Activated B cell treated with CpG ODN at 0.5 μM for 24 hours (primary cell): ENCODE data around the gene PPARG. TPM values are rescaled to one million over a fixed set of nuclear protein-coding genes. Genes with fewer than 3 reads are reported as not detected.

ENCODE experiments used
- ATAC-seq: fragments of 200-7000 bp; cut with Tn5 transposase; one replicate; pipeline ENCODE4 v1.10.0; 2021; ENCODE audit warnings: low read depth, mild to moderate bottlenecking, moderate library complexity
- CTCF ChIA-PET: fragments of 350-600 bp; sonication (Branson Sonifier 250); formaldehyde crosslinking; loops from one replicate; lab custom pipeline; 2021; ENCODE audit warnings: antibody characterized with exemption; lab: Charles Lee
- POLR2A ChIA-PET: fragments of 350-600 bp; sonication (Branson Sonifier 250); formaldehyde crosslinking; loops from one replicate; lab custom pipeline; 2021; ENCODE audit warnings: antibody characterized with exemption; lab: Charles Lee
- DNase-seq: peaks from one replicate; pipeline ENCODE4 v3.0.0; 2022
- H3K27ac Mint-ChIP-seq: one replicate; pipeline ENCODE4 v1.8.0; 2020; ENCODE audit warnings: mixed read lengths
- H3K27me3 Mint-ChIP-seq: one replicate; pipeline ENCODE4 v1.8.0; 2021; ENCODE audit warnings: mixed read lengths
- H3K36me3 Mint-ChIP-seq: one replicate; pipeline ENCODE4 v1.8.0; 2021; ENCODE audit warnings: low read depth, mixed read lengths
- H3K4me1 Mint-ChIP-seq: one replicate; pipeline ENCODE4 v1.8.0; 2021; ENCODE audit warnings: mixed read lengths
- H3K4me3 Mint-ChIP-seq: one replicate; pipeline ENCODE4 v1.8.0; 2020; ENCODE audit warnings: mild to moderate bottlenecking, mixed read lengths
- H3K9me3 Mint-ChIP-seq: one replicate; pipeline ENCODE4 v1.8.0; 2020; ENCODE audit warnings: mixed read lengths
- CTCF ChIP-seq: fragments of 200-600 bp; IDR thresholded peaks from one replicate; pipeline ENCODE4 v1.8.0; 2022; ENCODE audit warnings: antibody characterized with exemption, mild to moderate bottlenecking
- intact Hi-C: fragments of 100-400 bp; cut with micrococcal nuclease; formaldehyde crosslinking; loops from one replicate; pipeline ENCODE4 v1.15.1; 2024
- total RNA-seq: library from RNA; stranded (reverse); gene quantifications from 2 replicates; pipeline ENCODE4 v1.2.3, GENCODE V29; 2022

PPARG gene
- total RNA-seq, 1 donor from 2014 or later = not detected

DNA sequence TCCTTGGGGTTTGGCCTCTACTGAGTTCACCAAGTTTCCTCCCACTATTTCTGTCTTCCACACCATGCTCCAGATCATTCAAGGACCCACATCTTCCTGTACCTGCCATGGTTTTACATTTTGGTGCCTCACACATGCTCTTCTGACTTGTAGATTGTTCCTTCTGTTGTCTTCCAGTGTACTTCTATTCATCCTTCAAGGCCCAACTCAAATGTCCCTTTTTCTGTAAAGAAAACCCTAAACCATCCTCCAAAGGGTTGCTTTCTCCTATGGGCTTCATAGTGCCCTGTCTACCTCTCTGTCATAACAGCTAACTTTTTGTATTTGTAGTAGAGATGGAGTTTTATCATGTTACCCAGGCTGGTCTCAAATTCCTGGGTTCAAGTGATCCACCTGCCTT lies 175.3 kb downstream of the PPARG start:
- intact Hi-C loops = no loop called here
- CTCF ChIA-PET = no interaction called here

GRCh38 chr3:12465151-12465835 lies 176.4 kb downstream of the PPARG start:
- CTCF ChIA-PET = no interaction called here
- H3K36me3 Mint-ChIP-seq = no peaks in the 10 kb centered on the region
- no peaks in the 10 kb centered on the region for H3K4me1 Mint-ChIP-seq
- DNase-seq (no peak), ATAC-seq (no peak)
- TF ChIP-seq CTCF = no peak
- no peaks in the 10 kb centered on the region for H3K9me3 Mint-ChIP-seq
- no peak overlapping the region for H3K27ac Mint-ChIP-seq
- no peaks in the 10 kb centered on the region for H3K27me3 Mint-ChIP-seq
- POLR2A ChIA-PET = no interaction called here
- intact Hi-C loops = no loop called here
- H3K4me3 Mint-ChIP-seq = no peak overlapping the region

More for the DNA sequence above, 175.3 kb downstream of the PPARG start:
- POLR2A ChIA-PET = no interaction called here
- Mint-ChIP-seq H3K4me1 (no peaks in the 10 kb centered on the region), H3K9me3 (no peaks in the 10 kb centered on the region), H3K27me3 (no peaks in the 10 kb centered on the region), H3K36me3 (no peaks in the 10 kb centered on the region), H3K27ac (no peak overlapping the region), H3K4me3 (no peak overlapping the region)
- ATAC-seq (no peak), DNase-seq (no peak)
- no peak for TF ChIP-seq CTCF

DNA sequence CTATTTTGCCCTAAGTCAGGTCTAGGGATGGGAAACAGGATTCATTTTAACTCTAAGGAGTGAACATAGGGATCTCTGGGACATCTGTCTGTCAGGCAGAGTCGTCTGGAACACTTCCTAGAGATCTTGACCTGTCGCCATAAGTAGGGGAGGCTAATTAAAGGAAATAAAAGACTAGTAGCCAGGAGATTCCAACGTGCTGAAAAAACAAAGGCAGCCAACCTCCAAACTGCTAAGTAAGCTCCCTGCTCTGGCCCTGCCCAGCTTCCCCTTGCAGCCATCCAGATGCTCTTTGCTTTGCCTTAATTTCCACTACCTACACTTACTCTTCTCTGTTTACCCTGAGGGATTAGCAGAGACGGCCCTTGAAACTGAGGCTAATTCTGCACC lies 177.0 kb downstream of the PPARG start:
- Mint-ChIP-seq H3K36me3 (no peaks in the 10 kb centered on the region), H3K4me3 (no peak overlapping the region), H3K27me3 (no peaks in the 10 kb centered on the region), H3K9me3 (no peaks in the 10 kb centered on the region), H3K4me1 (no peaks in the 10 kb centered on the region), H3K27ac (no peak overlapping the region)
- CTCF ChIA-PET = no interaction called here
- POLR2A ChIA-PET = no interaction called here
- TF ChIP-seq CTCF = no peak
- DNase-seq (no peak), ATAC-seq (no peak)
- intact Hi-C loops = no loop called here

- ATAC-seq = no peak
- ChIA-PET CTCF (no interaction called here), POLR2A (no interaction called here)
- intact Hi-C loops = no loop called here
- H3K27me3 Mint-ChIP-seq = peaks cover 2% of the 10 kb centered on the region
- H3K4me1 Mint-ChIP-seq = peaks cover 3% of the 10 kb centered on the region
- no peak for DNase-seq
- H3K27ac Mint-ChIP-seq = no peak overlapping the region
- no peaks in the 10 kb centered on the region for H3K36me3 Mint-ChIP-seq
- no peaks in the 10 kb centered on the region for H3K9me3 Mint-ChIP-seq
- TF ChIP-seq CTCF = no peak
- H3K4me3 Mint-ChIP-seq = no peak overlapping the region
Observed at GRCh38 chr3:12467746-12468145, 178.9 kb downstream of the PPARG start.

DNA sequence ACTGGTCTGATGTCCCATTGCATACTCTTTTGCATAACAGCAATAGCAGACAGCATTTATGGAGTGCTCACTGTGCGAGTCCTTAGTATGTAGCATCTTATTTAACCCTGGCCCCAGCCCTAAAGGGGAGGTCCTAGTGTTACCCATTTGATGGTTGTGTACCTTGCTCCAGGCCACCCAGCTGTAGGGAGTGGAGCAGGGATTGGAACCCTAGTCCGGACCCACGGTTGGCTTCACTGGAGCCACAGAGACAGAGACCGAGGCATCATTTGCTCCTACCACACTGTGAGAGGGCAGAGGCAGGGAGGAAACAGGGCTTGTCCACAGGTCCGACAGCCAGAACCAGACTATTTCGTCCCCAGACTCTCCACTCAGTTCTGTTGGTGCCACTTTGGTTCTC lies 179.4 kb downstream of the PPARG start:
- POLR2A ChIA-PET = no interaction called here
- no peak for TF ChIP-seq CTCF
- Mint-ChIP-seq H3K27ac (no peak overlapping the region), H3K36me3 (no peaks in the 10 kb centered on the region), H3K4me1 (peaks cover 3% of the 10 kb centered on the region), H3K4me3 (no peak overlapping the region), H3K9me3 (no peaks in the 10 kb centered on the region), H3K27me3 (peaks cover 2% of the 10 kb centered on the region)
- no peak for ATAC-seq
- intact Hi-C loops = no loop called here
- no peak for DNase-seq
- CTCF ChIA-PET = interaction anchor here (3.6 kb wide), 1 partner anchor 12 kb away, joined by 10 read pairs; no protein-coding TSS in a partner anchor
